Sigmoid colon (tissue), 3 donors: Measurements from ENCODE around the gene GPR68.

Experiments used
- CTCF ChIP-seq, 4 experiments: fragments of 450-650 bp in 3 of 4; fragments of 200-600 bp in 1 of 4; IDR thresholded peaks; one replicate each; pipeline ENCODE4 v1.5.1; 2016 to 2019; ENCODE audit warnings: antibody characterized with exemption in 4 of 4, mild to moderate bottlenecking in 3 of 4, moderate library complexity in 2 of 4
- POLR2A ChIP-seq, 2 donors: fragments of 450-650 bp; IDR thresholded peaks; one replicate each; pipeline ENCODE4 v1.6.1; 2016; ENCODE audit warnings: antibody characterized with exemption in 2 of 2, mild to moderate bottlenecking in 2 of 2, moderate library complexity in 2 of 2

- TF ChIP-seq CTCF (IDR thresholded peaks at IDR 0.05) (peak; percentile 81 to 95 (median 90)), POLR2A (IDR thresholded peaks at IDR 0.05) (no peak)
These were observed 42.0 kb upstream of the GPR68 start for GRCh38 chr14:91286530-91286937.
